H1 (cell line): Measurements from ENCODE around the gene ACTA2. TPM values are rescaled to one million over a fixed set of nuclear protein-coding genes. Genes with fewer than 3 reads are reported as not detected.

Experiments used
- CTCF ChIA-PET: fragments of 300-600 bp; sonication (Branson Sonifier 250); formaldehyde crosslinking; loops from one replicate; lab custom pipeline; 2021; ENCODE audit not compliant: partially characterized antibody; lab: Charles Lee
- POLR2A ChIA-PET: fragments of 300-600 bp; sonication (Branson Sonifier 250); formaldehyde crosslinking; loops from one replicate; lab custom pipeline; 2021; ENCODE audit warnings: inconsistent platforms; ENCODE audit not compliant: partially characterized antibody; lab: Charles Lee
- DNase-seq, 2 experiments: peaks; one replicate each; pipeline versions ENCODE4 v3.0.0 to v3.0.0-alpha.2; 2010 to 2022; ENCODE audit warnings: low spot score in 2 of 2, low read depth in 1 of 2, mixed read lengths in 1 of 2
- FAIRE-seq: peaks from 2 replicates; lab custom pipeline; 2011; peaks lifted over from hg19 to GRCh38; lab: Jason Lieb, UNC
- H2AFZ ChIP-seq: 2 replicates; pipeline ENCODE4 v1.8.1; 2012; ENCODE audit warnings: low read length, inconsistent platforms
- H2AK5ac ChIP-seq: 2 replicates; pipeline ENCODE4 v1.6.1; 2013; ENCODE audit warnings: low read depth, low read length
- H2BK120ac ChIP-seq: replicated peaks from 2 replicates; pipeline ENCODE3; 2013; ENCODE audit warnings: low read depth, low read length, inconsistent platforms
- H2BK12ac ChIP-seq: 2 replicates; pipeline ENCODE4 v1.6.1; 2013; ENCODE audit warnings: low read depth, low read length
- H2BK15ac ChIP-seq: 2 replicates; pipeline ENCODE4 v1.6.1; 2013; ENCODE audit warnings: low read length
- H2BK20ac ChIP-seq: 2 replicates; pipeline ENCODE4 v1.6.1; 2013; ENCODE audit warnings: low read length
- H2BK5ac ChIP-seq: 2 replicates; pipeline ENCODE4 v1.6.1; 2013; ENCODE audit warnings: low read depth, low read length
- H3K14ac ChIP-seq: 2 replicates; pipeline ENCODE4 v1.6.1; 2013; ENCODE audit warnings: inconsistent platforms; ENCODE audit not compliant: insufficient read length
- H3K18ac ChIP-seq: 2 replicates; pipeline ENCODE4 v1.6.1; 2013; ENCODE audit warnings: low read length; ENCODE audit errors: extremely low read depth
- H3K23ac ChIP-seq: 2 replicates; pipeline ENCODE4 v1.6.1; 2013; ENCODE audit warnings: inconsistent platforms; ENCODE audit not compliant: insufficient read length
- H3K23me2 ChIP-seq: 2 replicates; pipeline ENCODE4 v1.6.1; 2013; ENCODE audit warnings: low read depth, low read length
- H3K27ac ChIP-seq: 2 replicates; pipeline ENCODE4 v1.6.1; 2011; ENCODE audit warnings: low read depth, low read length, inconsistent platforms
- H3K27me3 ChIP-seq, 4 experiments: replicated peaks in 1 of 4; 1 replicate in 1 of 4; 2 replicates in 3 of 4; pipeline versions ENCODE4 v1.6.1 to v1.8.1; 2011 to 2013; ENCODE audit warnings: low read length in 3 of 4, mild to moderate bottlenecking in 3 of 4, inconsistent platforms in 2 of 4, mixed read lengths in 2 of 4, moderate library complexity in 1 of 4; ENCODE audit not compliant: control insufficient read depth in 3 of 4, insufficient read depth in 3 of 4; ENCODE audit errors: extremely low read depth in 1 of 4
- H3K36me3 ChIP-seq, 4 experiments: 2 replicates each; pipeline versions ENCODE4 v1.6.1 to v1.8.1; 2011 to 2013; ENCODE audit warnings: mild to moderate bottlenecking in 4 of 4, low read length in 3 of 4, moderate library complexity in 2 of 4, control low read depth in 1 of 4, inconsistent platforms in 1 of 4; ENCODE audit not compliant: insufficient read depth in 4 of 4, control insufficient read depth in 2 of 4
- H3K4ac ChIP-seq: replicated peaks from 2 replicates; pipeline ENCODE3; 2013; ENCODE audit warnings: low read length, low read depth, mixed read lengths, inconsistent platforms; ENCODE audit not compliant: insufficient read length
- H3K4me1 ChIP-seq, 4 experiments: replicated peaks in 1 of 4; 1 replicate in 1 of 4; 2 replicates in 3 of 4; pipeline versions ENCODE4 v1.6.1 to v1.8.1; 2011 to 2013; ENCODE audit warnings: low read length in 3 of 4, inconsistent platforms in 2 of 4, mixed read lengths in 1 of 4; ENCODE audit not compliant: insufficient read depth in 4 of 4, control insufficient read depth in 3 of 4
- H3K4me2 ChIP-seq, 2 experiments: 2 replicates each; pipeline versions ENCODE4 v1.6.1 to v1.8.1; 2011 to 2013; ENCODE audit warnings: low read depth in 2 of 2, low read length in 2 of 2, control low read depth in 1 of 2, inconsistent platforms in 1 of 2, mild to moderate bottlenecking in 1 of 2; ENCODE audit not compliant: insufficient read depth in 1 of 2
- H3K4me3 ChIP-seq, 4 experiments: fragments of 200-600, 300-600 bp in 1 of 4; sonication (generic), shearing (Covaris generic), sonication (Bioruptor Twin) in 1 of 4; 2 replicates each; pipeline versions ENCODE4 v1.5.1 to v1.8.1; 2011 to 2016; ENCODE audit warnings: low read length in 4 of 4, low read depth in 3 of 4, control low read depth in 2 of 4, inconsistent platforms in 2 of 4, mild to moderate bottlenecking in 2 of 4, mixed read lengths in 1 of 4, moderate library complexity in 1 of 4; ENCODE audit not compliant: insufficient read depth in 2 of 4; ENCODE audit errors: extremely low read depth in 1 of 4
- H3K56ac ChIP-seq: replicated peaks from 2 replicates; pipeline ENCODE3; 2013; ENCODE audit warnings: low read depth, mild to moderate bottlenecking, mixed read lengths, low read length, inconsistent platforms; ENCODE audit not compliant: insufficient read length
- H3K79me1 ChIP-seq: 2 replicates; pipeline ENCODE4 v1.6.1; 2013; ENCODE audit warnings: low read depth, low read length, control low read depth
- H3K79me2 ChIP-seq, 2 experiments: 2 replicates each; pipeline versions ENCODE4 v1.6.1 to v1.8.1; 2012 to 2013; ENCODE audit warnings: low read length in 2 of 2, mild to moderate bottlenecking in 2 of 2, inconsistent platforms in 1 of 2; ENCODE audit not compliant: insufficient read depth in 2 of 2, control insufficient read depth in 1 of 2
- H3K9ac ChIP-seq, 4 experiments: replicated peaks in 1 of 4; 1 replicate in 1 of 4; 2 replicates in 3 of 4; pipeline versions ENCODE4 v1.6.1 to v1.8.1; 2011 to 2013; ENCODE audit warnings: low read depth in 3 of 4, low read length in 3 of 4, control low read depth in 2 of 4, mild to moderate bottlenecking in 2 of 4, moderate library complexity in 2 of 4, inconsistent platforms in 1 of 4; ENCODE audit errors: extremely low read depth in 1 of 4
- H3K9me3 ChIP-seq, 2 experiments: 2 replicates each; pipeline versions ENCODE4 v1.6.1 to v1.8.1; 2012 to 2013; ENCODE audit warnings: mild to moderate bottlenecking in 2 of 2, moderate library complexity in 2 of 2, control low read depth in 1 of 2, inconsistent platforms in 1 of 2, low read depth in 1 of 2, low read length in 1 of 2, mixed read lengths in 1 of 2; ENCODE audit not compliant: insufficient read depth in 2 of 2
- H4K20me1 ChIP-seq, 2 experiments: replicated peaks in 1 of 2; 2 replicates each; pipeline versions ENCODE3 to v1.8.1; 2011 to 2013; ENCODE audit warnings: inconsistent platforms in 2 of 2, low read length in 2 of 2, mild to moderate bottlenecking in 1 of 2; ENCODE audit not compliant: insufficient read depth in 2 of 2, control insufficient read depth in 1 of 2
- H4K5ac ChIP-seq: 2 replicates; pipeline ENCODE4 v1.6.1; 2013; ENCODE audit warnings: low read length, low read depth, mixed read lengths, inconsistent platforms; ENCODE audit not compliant: insufficient read length
- H4K8ac ChIP-seq: 2 replicates; pipeline ENCODE4 v1.8.0; 2013; ENCODE audit warnings: mild to moderate bottlenecking, moderate library complexity, low read length, inconsistent platforms; ENCODE audit not compliant: insufficient read depth; ENCODE audit errors: extremely low read depth
- H4K91ac ChIP-seq: replicated peaks from 2 replicates; pipeline ENCODE3; 2013; ENCODE audit warnings: low read length, mixed read lengths, inconsistent platforms; ENCODE audit not compliant: insufficient read length
- ATF2 ChIP-seq: IDR thresholded peaks from 2 replicates; pipeline ENCODE4 v1.6.1; 2012; ENCODE audit warnings: low read length, inconsistent platforms
- CHD2 ChIP-seq: IDR thresholded peaks from 2 replicates; pipeline ENCODE4 v1.6.1; 2012; ENCODE audit warnings: low read length, improper control_type of control experiment
- CTCF ChIP-seq, 3 experiments: IDR thresholded peaks; 1 replicate in 2 of 3; 2 replicates in 1 of 3; pipeline versions ENCODE4 v1.5.1 to v1.6.1; 2011; ENCODE audit warnings: low read length in 3 of 3, mild to moderate bottlenecking in 3 of 3, inconsistent platforms in 2 of 3, low read depth in 1 of 3, moderate library complexity in 1 of 3; ENCODE audit not compliant: insufficient read depth in 1 of 3; ENCODE audit errors: control extremely low read depth in 1 of 3
- EGR1 ChIP-seq: IDR thresholded peaks from 2 replicates; pipeline ENCODE4 v1.6.1; 2011; ENCODE audit warnings: low read depth, low read length, borderline replicate concordance
- HDAC2 ChIP-seq, 2 experiments: fragments of 300-600 bp in 1 of 2; sonication (generic) in 1 of 2; IDR thresholded peaks; 2 replicates each; pipeline ENCODE4 v1.6.1; 2011 to 2012; ENCODE audit warnings: low read depth in 2 of 2, low read length in 2 of 2, mild to moderate bottlenecking in 2 of 2, moderate library complexity in 2 of 2, borderline replicate concordance in 1 of 2, inconsistent platforms in 1 of 2
- HDAC6 ChIP-seq: IDR thresholded peaks from one replicate; pipeline ENCODE4 v1.7.1; 2012; ENCODE audit warnings: low read depth, mild to moderate bottlenecking, inconsistent platforms, low read length, moderate library complexity
- JUN ChIP-seq: IDR thresholded peaks from 2 replicates; pipeline ENCODE4 v1.6.1; 2011; ENCODE audit warnings: low read depth, mild to moderate bottlenecking, improper control_type of control experiment, low read length
- SAP30 ChIP-seq: fragments of 300-600 bp; sonication (generic); IDR thresholded peaks from 2 replicates; pipeline ENCODE4 v1.7.1; 2012; ENCODE audit warnings: low read length, moderate library complexity, mild to moderate bottlenecking, inconsistent platforms; ENCODE audit not compliant: insufficient read depth, insufficient replicate concordance
- SP2 ChIP-seq: IDR thresholded peaks from 2 replicates; pipeline ENCODE4 v1.6.1; 2012; ENCODE audit warnings: mild to moderate bottlenecking, low read length, inconsistent platforms
- SP4 ChIP-seq: IDR thresholded peaks from 2 replicates; pipeline ENCODE4 v1.6.1; 2012; ENCODE audit warnings: low read length, inconsistent platforms
- WGBS, 2 experiments: shearing (Covaris generic) in 1 of 2; methylation state at CpG; one replicate each; pipeline versions ENCODE4 v1.1.6 to v1.1.7; 2013 to 2015; ENCODE audit warnings: low lambda C conversion rate in 2 of 2, mixed read lengths in 2 of 2, inconsistent platforms in 1 of 2, low coverage in 1 of 2, missing lambda C conversion rate in 1 of 2; ENCODE audit not compliant: insufficient replicate concordance in 2 of 2, insufficient coverage in 1 of 2, insufficient read length in 1 of 2; ENCODE audit errors: extremely low coverage in 1 of 2, missing lambda C conversion rate in 1 of 2; 5-methylcytosine and 5-hydroxymethylcytosine counted together
- polyA plus RNA-seq, 7 experiments: library from polyadenylated mRNA; depleted of rRNA in 3 of 7; stranded (reverse) in 5 of 7; unstranded in 2 of 7; fragments of >200 nt in 5 of 7; fragments of 200-250 nt in 2 of 7; gene quantifications; 1 replicate in 5 of 7; 2 replicates in 1 of 7; 4 replicates in 1 of 7; pipeline versions ENCODE4 v1.2.1 to v1.2.3, GENCODE V29; 2011 to 2013; ENCODE audit warnings: missing spikeins in 2 of 7, mixed read lengths in 2 of 7
- total RNA-seq: library from RNA; stranded (reverse); fragmentation: NEBNext Ultra II Directional; extraction: Animal tissue kit (Norgen Biotek cat#: 25700); gene quantifications from 2 replicates; pipeline ENCODE4 v1.2.1, GENCODE V29; 2021

The ACTA2 gene
- total and polyA plus RNA-seq, 2 of the 8 experiments (the other 6 are each of a cell fraction or from before 2014, with no cell fraction given) = 3.5 to 8.9 TPM

GRCh38 chr10:88980800-88981199, 28.2 kb upstream of the ACTA2 start:
- H2BK15ac ChIP-seq = no peak overlapping the region
- ChIA-PET POLR2A (no interaction called here), CTCF (interaction anchor here (0.6 to 3.3 kb wide), 5 partner anchors 9 to 48 kb away, joined by 3 to 14 read pairs (median 4); partner anchors contain the start of gene FAS)
- no peak overlapping the region for H3K27ac ChIP-seq
- no peak overlapping the region for H2BK5ac ChIP-seq
- H3K9ac ChIP-seq = no peak overlapping the region
- no peak overlapping the region for H3K4me3 ChIP-seq
- H2BK120ac ChIP-seq = no peak overlapping the region
- H3K14ac ChIP-seq = no peak overlapping the region
- WGBS, 2 experiments = 72% methylated on average over 4 of the region's 4 CpGs; no CpG with 5 or more reads in 1 of the 2 experiments
- no peak overlapping the region for H2BK12ac ChIP-seq
- no peaks in the 10 kb centered on the region for H3K9me3 ChIP-seq
- H2BK20ac ChIP-seq = no peak overlapping the region
- H3K36me3 ChIP-seq = no peaks in the 10 kb centered on the region
- H3K18ac ChIP-seq = no peak overlapping the region
- no peak overlapping the region for H3K23ac ChIP-seq
- no peak for FAIRE-seq
- H4K8ac ChIP-seq = no peak overlapping the region
- no peak overlapping the region for H4K5ac ChIP-seq
- no peaks in the 10 kb centered on the region for H3K79me1 ChIP-seq
- H2AFZ ChIP-seq = no peak overlapping the region
- peaks cover 0 to 4% (median 0%) of the 10 kb centered on the region in 4 experiments; a peak in 1 of 7 replicates for H3K4me1 ChIP-seq
- H3K23me2 ChIP-seq = no peaks in the 10 kb centered on the region
- H3K79me2 ChIP-seq = no peaks in the 10 kb centered on the region
- H3K27me3 ChIP-seq = no peaks in the 10 kb centered on the region
- H3K56ac ChIP-seq = no peak overlapping the region
- no peak overlapping the region for H3K4me2 ChIP-seq
- no peak overlapping the region for H4K91ac ChIP-seq
- H2AK5ac ChIP-seq = no peak overlapping the region
- no peaks in the 10 kb centered on the region for H4K20me1 ChIP-seq
- no peak overlapping the region for H3K4ac ChIP-seq
- no peak for DNase-seq
- TF ChIP-seq EGR1 (no peak), HDAC2 (IDR thresholded peaks at IDR 0.05; ENCODE audit: borderline replicate concordance in 1 of 2, low read depth in 2 of 2, low read length in 2 of 2) (no peak), JUN (no peak), ATF2 (no peak), HDAC6 (no peak), CTCF (IDR thresholded peaks at IDR 0.05; ENCODE audit: control extremely low read depth in 1 of 3, insufficient read depth in 1 of 3, low read depth in 1 of 3, low read length in 3 of 3) (no peak), CHD2 (no peak), SP4 (no peak), SP2 (no peak), SAP30 (no peak)
